NCI-H2107 treated with DMSO at 0.1 percent for 48 hours (cell line): ENCODE data around the gene PDGFC.
A peak's percentile ranks its signal among the peaks of the same experiment; 100 is the strongest.

Experiments used
- DNase-seq: peaks from one replicate; lab custom pipeline; 2025; ENCODE audit not compliant: unreplicated experiment; lab: John Stamatoyannopoulos, UW

Gene PDGFC, protein sequence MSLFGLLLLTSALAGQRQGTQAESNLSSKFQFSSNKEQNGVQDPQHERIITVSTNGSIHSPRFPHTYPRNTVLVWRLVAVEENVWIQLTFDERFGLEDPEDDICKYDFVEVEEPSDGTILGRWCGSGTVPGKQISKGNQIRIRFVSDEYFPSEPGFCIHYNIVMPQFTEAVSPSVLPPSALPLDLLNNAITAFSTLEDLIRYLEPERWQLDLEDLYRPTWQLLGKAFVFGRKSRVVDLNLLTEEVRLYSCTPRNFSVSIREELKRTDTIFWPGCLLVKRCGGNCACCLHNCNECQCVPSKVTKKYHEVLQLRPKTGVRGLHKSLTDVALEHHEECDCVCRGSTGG

DNA sequence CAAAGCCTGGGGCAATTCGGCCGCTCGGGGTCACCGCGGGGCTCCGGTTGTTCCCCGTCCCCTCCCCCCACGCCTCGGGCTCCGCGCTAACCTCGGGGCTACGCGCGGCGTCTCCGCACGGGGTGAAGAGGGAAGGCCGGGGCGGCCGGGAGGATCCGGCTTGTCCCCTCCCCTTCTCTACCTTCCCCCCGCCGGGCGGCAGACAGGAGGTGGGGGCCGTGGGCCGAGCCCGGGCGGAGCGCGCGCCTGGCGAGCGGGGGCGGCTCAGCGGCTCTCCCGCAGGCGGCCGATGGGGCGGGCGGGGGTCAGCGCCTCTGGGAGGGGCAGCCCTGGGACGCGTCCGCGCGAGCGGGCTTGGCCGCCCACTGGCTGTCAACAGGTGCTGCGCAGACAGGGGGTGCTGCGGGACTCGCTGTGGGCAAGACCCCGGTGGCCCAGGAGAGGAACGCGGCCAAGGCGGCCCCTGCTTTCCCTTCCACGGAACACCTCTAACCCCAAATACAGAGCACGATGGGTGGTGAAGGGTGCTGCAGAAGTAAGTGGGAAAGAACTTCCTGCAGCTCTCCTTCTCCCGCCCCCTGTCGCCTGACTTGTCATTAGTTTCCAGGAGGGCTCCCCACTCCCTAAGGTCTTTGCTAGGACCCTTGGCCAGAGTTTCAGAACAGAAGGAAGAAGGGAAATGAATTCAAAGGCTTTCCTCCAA is at the start of gene PDGFC:
Gene PDGFC (minus strand): TSS at position 124 of the 703 bp plus-strand sequence. CDS start 896 bp downstream, outside the sequence.
- no peak for DNase-seq

DNA sequence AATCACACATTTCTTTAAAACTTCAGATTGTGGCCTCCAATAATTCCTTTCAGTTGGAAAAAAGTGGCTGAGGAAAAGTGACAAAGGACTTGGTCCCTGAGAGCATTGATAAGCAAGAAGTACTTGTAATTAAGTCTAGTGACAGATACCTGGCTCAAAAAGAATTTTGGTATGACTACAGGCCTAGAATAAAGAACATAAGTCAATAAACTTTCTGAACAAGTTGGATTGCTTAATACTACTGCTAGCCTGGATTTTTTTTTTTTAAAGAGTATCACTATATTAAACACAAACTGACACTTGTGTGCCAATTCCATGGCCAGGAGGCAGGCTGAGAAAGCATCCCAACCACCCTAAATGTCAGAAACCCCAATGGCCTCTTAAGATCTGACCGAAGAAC is 49.3 kb upstream of the PDGFC start:
- DNase-seq: no peak

DNA sequence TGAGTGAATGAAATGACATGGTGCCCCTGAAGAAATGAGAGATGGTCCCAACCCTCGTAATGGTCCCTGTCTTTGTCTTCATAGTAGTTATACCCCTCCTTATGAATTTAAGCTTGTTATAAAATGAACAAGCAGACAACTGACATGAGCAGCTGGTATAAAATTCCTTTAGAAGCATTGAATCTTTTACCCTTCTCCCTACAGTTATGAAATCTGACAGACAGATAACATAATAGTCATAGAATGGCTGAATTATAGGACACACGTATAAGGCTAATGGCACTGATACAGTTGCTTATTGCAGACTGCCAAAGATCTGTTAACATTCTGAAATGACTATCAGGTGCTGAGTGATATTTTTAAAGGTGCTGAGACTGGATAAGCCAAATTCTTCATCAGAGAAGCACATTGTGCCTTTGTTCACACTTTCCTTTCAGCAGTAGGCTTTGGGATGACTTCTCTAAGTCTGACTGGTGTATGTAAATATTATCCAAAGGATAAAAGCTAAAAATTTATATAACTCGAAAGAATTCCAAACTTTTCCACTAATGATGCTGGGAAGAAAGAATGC is 47.4 kb upstream of the PDGFC start:
- DNase-seq: no peak

DNA sequence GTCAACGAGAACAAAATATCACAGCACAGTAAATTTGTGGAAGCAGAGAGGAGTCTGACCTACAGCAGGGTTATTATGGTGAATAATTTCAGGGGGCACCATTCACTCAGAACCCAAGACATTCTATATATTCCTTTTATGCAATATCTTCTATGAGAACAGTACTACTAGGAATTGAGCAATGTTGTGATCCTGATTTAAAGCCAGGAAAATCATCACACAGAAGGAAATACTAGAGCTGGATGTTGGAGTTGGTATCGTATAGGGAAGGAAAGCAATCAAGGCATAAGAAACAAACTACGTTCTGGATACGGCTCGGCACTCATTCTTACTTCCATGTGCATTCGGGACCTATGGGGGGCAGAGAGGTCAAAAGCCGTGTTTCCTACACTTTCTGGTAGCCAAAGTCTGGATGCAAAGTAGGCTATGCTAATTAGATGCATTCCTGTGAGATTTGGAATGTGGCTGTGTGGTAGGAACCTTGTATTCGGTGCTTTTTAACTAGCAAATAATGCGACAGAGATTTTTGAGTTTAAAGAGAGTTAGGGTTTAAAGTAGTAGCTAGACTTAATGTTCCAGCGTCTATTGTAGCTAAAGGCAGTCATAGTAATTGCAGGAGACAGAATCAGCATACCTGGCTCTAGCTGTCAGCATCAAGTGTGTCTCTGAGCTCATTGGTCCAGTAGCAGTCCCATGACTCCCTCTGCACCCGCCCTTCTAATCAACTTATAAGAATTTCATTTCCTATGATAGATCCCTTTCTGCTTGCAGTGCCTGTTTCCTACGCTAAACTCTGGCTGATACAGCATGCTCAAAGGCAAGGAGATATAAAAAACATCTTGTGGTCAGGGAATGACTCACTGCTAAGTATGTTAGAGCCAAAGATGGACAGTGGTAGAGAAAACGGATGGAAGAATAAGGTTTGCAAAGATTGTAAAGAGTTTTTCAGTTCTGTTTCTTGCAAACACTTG is 43.3 kb upstream of the PDGFC start:
- DNase-seq: no peak

GRCh38 chr4:157013656-157014055 is 42.1 kb upstream of the PDGFC start:
- no peak for DNase-seq

GRCh38 chr4:157012781-157013180 is 41.2 kb upstream of the PDGFC start:
- DNase-seq: no peak

GRCh38 chr4:157012296-157012695 is 40.7 kb upstream of the PDGFC start:
- no peak for DNase-seq

GRCh38 chr4:157010630-157011029 is 39.0 kb upstream of the PDGFC start:
- DNase-seq: no peak

- DNase-seq: no peak
Observed at GRCh38 chr4:157005831-157006230, 34.2 kb upstream of the PDGFC start.

DNA sequence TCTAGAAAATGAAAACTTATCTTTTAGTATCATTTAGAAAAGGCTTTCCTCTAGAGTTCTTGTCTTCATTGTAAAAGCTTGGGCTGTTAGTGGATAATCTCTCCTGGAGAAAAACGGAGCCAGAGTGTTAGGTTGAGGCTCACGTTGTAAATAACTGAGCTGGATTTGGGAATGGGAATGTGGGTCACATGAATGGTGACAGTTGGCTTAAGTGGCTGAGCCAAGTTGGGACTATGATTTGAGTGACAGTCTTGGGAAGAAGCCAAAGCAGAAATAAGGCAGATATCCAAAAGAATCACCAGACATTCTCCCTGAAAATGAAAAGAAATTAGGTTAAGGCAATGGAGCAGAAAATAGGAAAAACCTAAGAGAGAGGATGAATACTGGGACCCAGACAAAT is 33.6 kb upstream of the PDGFC start:
- DNase-seq: no peak

- no peak for DNase-seq
Observed at GRCh38 chr4:157004279-157005161, 32.9 kb upstream of the PDGFC start.

GRCh38 chr4:156999175-156999517 is 27.5 kb upstream of the PDGFC start:
- DNase-seq: peak; percentile 45

- no peak for DNase-seq
Observed at GRCh38 chr4:156998500-156999174, 27.0 kb upstream of the PDGFC start.

- DNase-seq: no peak
Observed at GRCh38 chr4:156992943-156993342, 21.3 kb upstream of the PDGFC start.

DNA sequence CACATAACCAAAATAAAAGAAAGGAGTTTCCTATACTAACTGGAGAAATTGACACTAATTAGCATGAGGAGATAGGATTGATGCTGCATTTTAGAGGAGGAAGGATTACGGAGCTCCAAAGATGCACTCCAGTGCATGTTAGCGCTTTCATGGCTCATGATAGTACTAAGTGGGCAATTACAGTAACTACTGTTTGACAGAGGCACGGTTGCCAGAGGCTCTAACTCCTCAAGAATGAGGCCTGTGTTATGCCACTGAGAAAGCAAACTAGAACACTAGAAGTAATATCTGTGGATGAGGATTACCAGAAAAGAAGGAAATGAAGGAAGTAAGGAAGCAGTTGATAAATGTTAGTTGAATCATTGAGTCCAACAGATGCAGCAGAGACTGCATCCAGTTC is 19.6 kb upstream of the PDGFC start:
- no peak for DNase-seq

DNA sequence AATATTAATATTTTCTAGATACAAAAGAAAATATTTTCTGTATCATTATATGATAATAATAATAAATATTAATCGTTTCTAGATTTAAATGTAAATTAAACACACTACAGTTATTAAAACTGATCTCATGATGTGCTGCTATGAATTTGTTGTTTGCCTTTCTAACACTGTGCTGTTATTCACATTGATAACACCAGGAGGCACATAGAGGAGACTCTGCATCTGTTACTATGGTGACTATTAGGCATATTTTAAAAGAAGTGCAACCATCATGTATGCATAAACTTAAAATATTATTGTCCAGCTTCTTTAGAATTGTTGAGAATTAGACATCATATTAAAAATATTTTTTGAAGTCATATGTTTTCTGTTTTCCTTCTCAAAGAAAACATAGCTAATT is 11.8 kb upstream of the PDGFC start:
- DNase-seq: no peak

- no peak for DNase-seq
Observed at GRCh38 chr4:156981262-156981769, 9.7 kb upstream of the PDGFC start.

DNA sequence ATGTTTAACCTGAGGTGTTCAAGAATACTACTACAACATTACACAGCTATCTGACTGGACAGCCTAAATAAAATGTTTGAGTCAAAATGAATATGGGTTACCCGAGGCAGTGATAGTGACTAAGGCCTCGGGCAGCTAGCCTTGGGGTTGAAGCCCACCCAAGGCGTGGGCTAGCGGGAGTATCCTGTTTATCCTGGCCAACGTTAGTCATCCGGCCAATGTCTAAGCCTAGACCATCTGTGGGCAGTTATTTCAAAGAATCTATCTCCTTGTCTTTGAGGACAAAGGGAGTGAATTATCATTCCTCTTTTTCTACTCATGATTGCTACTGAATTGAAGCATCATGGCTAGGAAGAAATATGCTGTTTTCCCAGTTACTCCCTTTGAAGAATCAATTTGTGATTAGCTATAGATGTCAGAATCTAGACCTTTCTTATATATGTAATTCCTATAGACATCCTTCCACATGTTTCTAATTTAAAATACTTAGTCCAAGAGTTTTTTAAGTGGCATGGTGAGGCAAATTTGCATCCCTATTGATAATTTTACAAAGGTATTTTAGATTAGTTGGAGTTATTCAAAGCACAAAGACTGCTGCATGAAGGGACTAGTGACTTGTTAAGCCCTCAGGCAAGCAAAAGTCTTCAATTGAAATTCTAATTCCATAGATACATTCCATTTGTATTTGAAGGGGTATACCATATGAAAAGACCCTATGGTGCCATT is 6.0 kb upstream of the PDGFC start:
- no peak for DNase-seq

GRCh38 chr4:156976147-156976546 is 4.5 kb upstream of the PDGFC start:
- DNase-seq: no peak
